SK-N-SH treated with all-trans-retinoic acid at 6 μM for 48 hours (cell line): Measurements from ENCODE around the gene IL1R2.

Experiments
- ATAC-seq: fragments of 200-7000 bp; cut with Tn5 transposase; 3 replicates; pipeline ENCODE4 v1.9.1; 2020; ENCODE audit warnings: mild to moderate bottlenecking, moderate library complexity
- ARNTL ChIP-seq: fragments of 450-650 bp; formaldehyde crosslinking; IDR thresholded peaks from 2 replicates; pipeline ENCODE4 v1.5.0; 2020; ENCODE audit warnings: low read depth, mild to moderate bottlenecking, moderate library complexity, borderline replicate concordance
- BACH2 ChIP-seq: fragments of 250-450 bp; sonication (Bioruptor Pico); IDR thresholded peaks from 2 replicates; pipeline ENCODE4 v1.9.0; 2021; ENCODE audit warnings: mild to moderate bottlenecking, borderline replicate concordance
- CREB5 ChIP-seq: fragments of 250-450 bp; sonication (Bioruptor Pico); IDR thresholded peaks from 2 replicates; pipeline ENCODE4 v1.5.1; 2020; ENCODE audit warnings: low read depth, mild to moderate bottlenecking, moderate library complexity
- CSDC2 ChIP-seq: fragments of 250-450 bp; sonication (Bioruptor Pico); IDR thresholded peaks from 2 replicates; pipeline ENCODE4 v1.5.0; 2020; ENCODE audit warnings: mild to moderate bottlenecking, moderate library complexity
- CSRNP3 ChIP-seq: fragments of 250-450 bp; sonication (Bioruptor Pico); IDR thresholded peaks from 2 replicates; pipeline ENCODE4 v1.5.1; 2021; ENCODE audit warnings: mild to moderate bottlenecking, moderate library complexity
- ESRRG ChIP-seq: fragments of 250-450 bp; sonication (Bioruptor Pico); IDR thresholded peaks from 2 replicates; pipeline ENCODE4 v1.6.1; 2021; ENCODE audit warnings: mild to moderate bottlenecking
- GLIS3 ChIP-seq: fragments of 250-450 bp; sonication (Bioruptor Pico); IDR thresholded peaks from 2 replicates; pipeline ENCODE4 v1.5.0; 2020; ENCODE audit warnings: mild to moderate bottlenecking, moderate library complexity
- PPARA ChIP-seq: fragments of 250-450 bp; sonication (Bioruptor Pico); IDR thresholded peaks from 2 replicates; pipeline ENCODE4 v1.5.0; 2020; ENCODE audit warnings: mild to moderate bottlenecking, borderline replicate concordance
- RARB ChIP-seq: fragments of 250-450 bp; sonication (Bioruptor Pico); IDR thresholded peaks from 2 replicates; pipeline ENCODE4 v1.8.0; 2021; ENCODE audit warnings: mild to moderate bottlenecking, moderate library complexity
- SNAI2 ChIP-seq: fragments of 250-450 bp; sonication (Bioruptor Pico); IDR thresholded peaks from 2 replicates; pipeline ENCODE4 v1.5.0; 2020; ENCODE audit warnings: mild to moderate bottlenecking, moderate library complexity
- TCF4 ChIP-seq: fragments of 250-450 bp; sonication (Bioruptor Pico); IDR thresholded peaks from 2 replicates; pipeline ENCODE4 v1.8.0; 2021; ENCODE audit warnings: mild to moderate bottlenecking, moderate library complexity, borderline replicate concordance
- TOX ChIP-seq: fragments of 250-450 bp; sonication (Bioruptor Pico); IDR thresholded peaks from 2 replicates; pipeline ENCODE4 v1.8.0; 2021; ENCODE audit warnings: mild to moderate bottlenecking, moderate library complexity, borderline replicate concordance
- ZC3H10 ChIP-seq: fragments of 250-450 bp; sonication (Bioruptor Pico); IDR thresholded peaks from 2 replicates; pipeline ENCODE4 v1.5.1; 2021; ENCODE audit warnings: mild to moderate bottlenecking, moderate library complexity
- ZFP3 ChIP-seq: fragments of 250-450 bp; sonication (Bioruptor Pico); IDR thresholded peaks from 2 replicates; pipeline ENCODE4 v1.5.0; 2020; ENCODE audit warnings: mild to moderate bottlenecking, moderate library complexity
- ZFP30 ChIP-seq: fragments of 450-650 bp; formaldehyde crosslinking; IDR thresholded peaks from 2 replicates; pipeline ENCODE4 v1.5.0; 2022; ENCODE audit warnings: mild to moderate bottlenecking, moderate library complexity
- ZNF565 ChIP-seq: fragments of 450-650 bp; formaldehyde crosslinking; conservative IDR thresholded peaks from 2 replicates; pipeline ENCODE4 v1.5.0; 2020; ENCODE audit warnings: low read depth, mild to moderate bottlenecking, moderate library complexity
- ZNF70 ChIP-seq: fragments of 450-650 bp; formaldehyde crosslinking; IDR thresholded peaks from 2 replicates; pipeline ENCODE4 v1.5.0; 2020; ENCODE audit warnings: mild to moderate bottlenecking, moderate library complexity
- ZNF8 ChIP-seq: fragments of 450-650 bp; formaldehyde crosslinking; IDR thresholded peaks from 2 replicates; pipeline ENCODE4 v1.5.0; 2020; ENCODE audit warnings: mild to moderate bottlenecking, moderate library complexity
- TF ChIP-seq, protein P1 (sequence below): fragments of 250-450 bp; sonication (Bioruptor Pico); IDR thresholded peaks from 2 replicates; pipeline ENCODE4 v1.8.0; 2021; ENCODE audit warnings: low read depth, mild to moderate bottlenecking, moderate library complexity, borderline replicate concordance
- TF ChIP-seq, protein P2 (sequence below): fragments of 250-450 bp; sonication (Bioruptor Pico); IDR thresholded peaks from 2 replicates; pipeline ENCODE4 v1.5.0; 2020; ENCODE audit warnings: mild to moderate bottlenecking, moderate library complexity

Gene IL1R2

GRCh38 chr2:101989740-101990460, 1.9 kb upstream of the IL1R2 start (continued):
- TF ChIP-seq CSRNP3 (CRISPR knock-in tag), result no peak
- TF ChIP-seq RARB (CRISPR knock-in tag), result no peak
- TF ChIP-seq ZC3H10 (CRISPR knock-in tag), result no peak

- no peak for ATAC-seq
- TF ChIP-seq ZNF8 (CRISPR knock-in tag) (no peak), ZNF70 (CRISPR knock-in tag) (no peak), TCF4 (CRISPR knock-in tag) (no peak), ARNTL (CRISPR knock-in tag) (no peak), PPARA (CRISPR knock-in tag) (no peak), ZFP30 (CRISPR knock-in tag) (no peak), ZFP3 (CRISPR knock-in tag) (no peak), RARB (CRISPR knock-in tag) (no peak), CSDC2 (CRISPR knock-in tag) (no peak), ZNF565 (CRISPR knock-in tag) (no peak)
- TF ChIP-seq, protein P1, sequence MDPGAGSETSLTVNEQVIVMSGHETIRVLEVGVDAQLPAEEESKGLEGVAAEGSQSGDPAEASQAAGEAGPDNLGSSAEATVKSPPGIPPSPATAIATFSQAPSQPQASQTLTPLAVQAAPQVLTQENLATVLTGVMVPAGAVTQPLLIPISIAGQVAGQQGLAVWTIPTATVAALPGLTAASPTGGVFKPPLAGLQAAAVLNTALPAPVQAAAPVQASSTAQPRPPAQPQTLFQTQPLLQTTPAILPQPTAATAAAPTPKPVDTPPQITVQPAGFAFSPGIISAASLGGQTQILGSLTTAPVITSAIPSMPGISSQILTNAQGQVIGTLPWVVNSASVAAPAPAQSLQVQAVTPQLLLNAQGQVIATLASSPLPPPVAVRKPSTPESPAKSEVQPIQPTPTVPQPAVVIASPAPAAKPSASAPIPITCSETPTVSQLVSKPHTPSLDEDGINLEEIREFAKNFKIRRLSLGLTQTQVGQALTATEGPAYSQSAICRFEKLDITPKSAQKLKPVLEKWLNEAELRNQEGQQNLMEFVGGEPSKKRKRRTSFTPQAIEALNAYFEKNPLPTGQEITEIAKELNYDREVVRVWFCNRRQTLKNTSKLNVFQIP, result no peak
- TF ChIP-seq, protein P2, sequence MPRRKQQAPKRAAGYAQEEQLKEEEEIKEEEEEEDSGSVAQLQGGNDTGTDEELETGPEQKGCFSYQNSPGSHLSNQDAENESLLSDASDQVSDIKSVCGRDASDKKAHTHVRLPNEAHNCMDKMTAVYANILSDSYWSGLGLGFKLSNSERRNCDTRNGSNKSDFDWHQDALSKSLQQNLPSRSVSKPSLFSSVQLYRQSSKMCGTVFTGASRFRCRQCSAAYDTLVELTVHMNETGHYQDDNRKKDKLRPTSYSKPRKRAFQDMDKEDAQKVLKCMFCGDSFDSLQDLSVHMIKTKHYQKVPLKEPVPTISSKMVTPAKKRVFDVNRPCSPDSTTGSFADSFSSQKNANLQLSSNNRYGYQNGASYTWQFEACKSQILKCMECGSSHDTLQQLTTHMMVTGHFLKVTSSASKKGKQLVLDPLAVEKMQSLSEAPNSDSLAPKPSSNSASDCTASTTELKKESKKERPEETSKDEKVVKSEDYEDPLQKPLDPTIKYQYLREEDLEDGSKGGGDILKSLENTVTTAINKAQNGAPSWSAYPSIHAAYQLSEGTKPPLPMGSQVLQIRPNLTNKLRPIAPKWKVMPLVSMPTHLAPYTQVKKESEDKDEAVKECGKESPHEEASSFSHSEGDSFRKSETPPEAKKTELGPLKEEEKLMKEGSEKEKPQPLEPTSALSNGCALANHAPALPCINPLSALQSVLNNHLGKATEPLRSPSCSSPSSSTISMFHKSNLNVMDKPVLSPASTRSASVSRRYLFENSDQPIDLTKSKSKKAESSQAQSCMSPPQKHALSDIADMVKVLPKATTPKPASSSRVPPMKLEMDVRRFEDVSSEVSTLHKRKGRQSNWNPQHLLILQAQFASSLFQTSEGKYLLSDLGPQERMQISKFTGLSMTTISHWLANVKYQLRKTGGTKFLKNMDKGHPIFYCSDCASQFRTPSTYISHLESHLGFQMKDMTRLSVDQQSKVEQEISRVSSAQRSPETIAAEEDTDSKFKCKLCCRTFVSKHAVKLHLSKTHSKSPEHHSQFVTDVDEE (CRISPR knock-in tag), result no peak
- TF ChIP-seq, all 23 proteins: peak for 0
Measured at GRCh38 chr2:101993772-101994171, 2.0 kb downstream of the IL1R2 start.

- no peak for TF ChIP-seq ZFP3 (CRISPR knock-in tag)
- no peak for ATAC-seq
Measured at GRCh38 chr2:101995019-101995418, 3.3 kb downstream of the IL1R2 start.

- TF ChIP-seq ZFP30 (CRISPR knock-in tag) (no peak), GLIS3 (CRISPR knock-in tag) (no peak), ZNF8 (CRISPR knock-in tag) (no peak), ZFP3 (CRISPR knock-in tag) (no peak), TCF4 (CRISPR knock-in tag) (no peak), TOX (CRISPR knock-in tag) (no peak), PPARA (CRISPR knock-in tag) (no peak), ZNF70 (CRISPR knock-in tag) (no peak), ZNF565 (CRISPR knock-in tag) (no peak), SNAI2 (CRISPR knock-in tag) (no peak), ESRRG (CRISPR knock-in tag) (no peak), CREB5 (no peak), BACH2 (CRISPR knock-in tag) (no peak)
- TF ChIP-seq, all 23 proteins: peak for 0
- no peak for ATAC-seq
Measured at GRCh38 chr2:101995804-101996203, 4.0 kb downstream of the IL1R2 start.
